HS-5 (cell line): ENCODE data around the gene CTDSPL.
"Not testable (repeated sequence)": the region's sequence is repeated elsewhere in the genome, so short reads cannot be mapped to it uniquely, and the experiment has no call there.

ENCODE experiments used
- DNase-seq: peaks from one replicate; pipeline ENCODE4 v3.0.0-alpha.2; 2012; ENCODE audit warnings: low read depth

CTDSPL gene

DNA sequence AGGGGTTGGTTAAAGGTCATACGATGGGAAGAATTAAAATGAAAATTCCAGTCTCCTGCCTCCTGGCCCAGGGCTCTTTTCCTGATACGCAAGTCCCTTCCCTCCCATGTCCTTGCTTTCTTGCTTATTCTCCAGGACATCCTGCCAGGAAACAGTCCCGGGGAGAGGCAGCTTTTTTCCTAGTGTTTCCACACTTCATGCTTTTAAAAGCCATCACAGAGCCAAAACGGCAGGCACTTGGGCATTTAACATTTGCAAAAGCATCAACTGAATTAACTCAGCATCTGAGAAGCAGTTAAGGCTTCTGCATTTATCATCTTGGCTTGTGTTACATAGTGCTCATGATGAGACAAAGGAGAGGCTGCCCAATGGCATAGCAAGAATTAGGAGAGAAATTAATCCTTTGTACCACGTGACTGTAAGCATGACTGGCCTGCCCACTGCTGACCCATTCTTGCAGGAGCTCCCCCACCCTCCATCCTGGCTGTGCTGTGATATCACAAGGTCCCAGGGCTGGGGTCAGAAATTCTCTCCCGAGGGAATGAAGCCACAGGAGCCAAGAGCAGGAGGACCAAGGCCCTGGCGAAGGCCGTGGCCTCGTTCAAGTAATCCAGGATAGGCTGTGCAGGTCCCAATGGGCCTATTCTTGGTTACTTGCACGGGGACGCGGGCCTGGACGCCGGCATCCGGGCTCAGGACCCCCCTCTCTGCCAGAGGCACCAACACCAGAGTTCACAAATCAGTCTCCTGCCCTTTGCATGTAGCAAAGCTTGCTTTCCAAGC, 107.3 kb downstream of the CTDSPL start:
- no peak for DNase-seq

- no peak for DNase-seq
Observed at GRCh38 chr3:37969596-37970100, 108.0 kb downstream of the CTDSPL start.

DNA sequence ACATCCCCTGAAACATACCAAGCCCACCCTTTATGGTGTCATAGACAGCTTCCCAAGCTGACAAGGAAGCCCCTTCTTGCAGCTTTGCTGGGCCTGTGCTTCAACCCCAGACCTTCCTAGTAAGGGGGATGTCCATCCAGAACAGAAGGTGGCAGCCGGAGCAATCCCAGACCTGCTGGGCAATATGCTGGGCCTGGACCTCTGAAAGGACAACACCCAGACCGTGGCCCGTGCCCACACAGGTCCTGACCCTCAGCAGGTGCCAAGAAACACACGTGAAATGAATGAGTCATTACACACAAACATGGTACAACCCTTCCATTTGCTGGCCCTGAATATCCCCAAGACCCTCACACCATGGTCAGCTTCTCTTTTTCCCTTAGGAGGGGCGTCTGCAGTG, 109.1 kb downstream of the CTDSPL start:
- no peak for DNase-seq

- DNase-seq = no peak
Observed at GRCh38 chr3:37971467-37971866, 109.8 kb downstream of the CTDSPL start.

GRCh38 chr3:37972056-37972455, 110.4 kb downstream of the CTDSPL start:
- not testable (repeated sequence) for DNase-seq

- DNase-seq = no peak
Observed at GRCh38 chr3:37973246-37974054, 111.8 kb downstream of the CTDSPL start.

DNA sequence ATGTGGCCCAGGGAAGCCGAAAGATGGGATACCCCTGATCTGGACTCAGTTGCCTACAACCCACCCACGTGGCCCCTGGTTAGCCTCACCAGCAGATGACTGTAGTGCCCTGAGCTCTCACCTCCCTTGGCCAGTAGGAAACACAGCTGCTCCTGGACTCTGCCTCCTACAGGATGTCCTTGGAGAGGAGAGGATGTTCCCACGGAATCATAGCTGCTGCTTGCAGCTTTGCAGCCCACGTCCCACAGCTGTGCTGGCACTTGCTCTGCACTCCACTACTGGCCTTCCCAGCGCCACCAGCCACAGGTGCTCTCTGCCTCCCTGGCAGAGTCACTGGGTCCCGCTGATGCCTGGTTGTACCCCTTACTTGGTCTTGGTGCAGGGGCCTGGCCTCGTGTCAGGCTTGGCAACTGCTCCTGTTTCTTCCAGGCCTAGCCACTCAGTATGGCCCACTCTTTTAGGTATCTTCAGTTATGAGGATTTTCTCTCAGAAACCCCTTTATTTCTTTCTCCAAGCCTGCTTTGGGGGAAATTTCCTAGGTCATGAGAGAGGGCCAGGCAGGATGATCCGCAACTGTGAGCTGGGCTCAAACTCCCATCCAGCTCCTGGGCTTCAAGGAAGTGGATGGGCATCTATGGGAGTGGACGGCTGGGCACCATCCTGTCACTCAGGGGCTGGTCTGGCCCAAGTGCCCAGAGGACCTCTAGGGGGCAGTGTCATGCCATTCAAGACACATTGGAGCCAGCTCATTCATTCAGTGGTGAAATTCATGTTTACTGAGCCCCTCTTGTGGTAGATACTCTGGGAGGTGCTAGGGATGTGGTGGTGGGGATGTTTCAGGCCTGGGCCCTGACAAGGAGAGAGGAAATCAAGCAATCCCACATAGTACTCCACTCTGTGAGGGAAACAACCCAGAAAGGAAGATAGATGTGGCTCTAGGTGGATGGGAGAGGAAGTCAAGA, 112.7 kb downstream of the CTDSPL start:
- no peak for DNase-seq

DNA sequence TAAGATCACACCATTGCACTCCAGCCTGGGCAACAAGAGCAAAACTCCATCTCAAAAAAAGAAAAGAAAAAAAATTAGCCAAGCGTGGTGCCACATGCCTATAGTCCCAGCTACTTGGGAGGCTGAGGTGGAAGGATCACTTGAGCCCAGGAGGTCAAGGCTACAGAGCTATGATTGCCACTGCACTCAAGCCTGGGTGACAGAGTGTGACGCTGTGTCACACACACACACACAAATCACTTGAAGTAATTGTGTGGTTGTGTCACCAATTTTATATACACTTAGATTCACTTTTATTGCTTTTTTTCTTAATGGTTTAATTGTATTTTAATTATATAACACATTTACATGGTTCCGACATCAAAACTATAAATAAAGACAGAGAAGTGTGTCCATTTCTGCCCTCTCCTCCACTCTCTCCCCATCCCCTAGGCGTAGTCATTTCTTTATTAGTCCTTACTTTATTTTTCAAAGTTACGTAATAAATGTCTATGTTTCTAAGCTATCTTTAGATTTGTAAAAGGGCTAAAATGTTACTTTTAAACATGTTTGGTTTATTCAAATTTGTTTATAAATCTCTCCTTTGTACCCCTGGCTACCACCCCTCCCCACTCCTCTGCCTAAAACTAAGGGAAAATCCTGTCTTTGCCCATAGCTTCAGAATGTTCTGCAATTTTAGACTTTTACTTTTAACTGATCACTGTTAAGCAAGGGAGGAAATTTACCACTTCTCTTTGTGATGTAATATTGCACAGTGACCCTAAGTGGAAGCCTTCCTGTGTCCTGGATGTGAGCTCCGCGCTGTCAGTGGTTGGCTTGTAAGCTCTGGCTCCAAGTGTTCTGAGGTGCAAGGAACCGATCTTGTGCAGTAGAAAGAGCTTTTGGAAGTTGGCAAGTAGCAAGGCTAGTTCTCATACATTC, 118.1 kb downstream of the CTDSPL start:
- no peak for DNase-seq

- DNase-seq = no peak
Observed at GRCh38 chr3:37980462-37981347, 119.0 kb downstream of the CTDSPL start.

DNA sequence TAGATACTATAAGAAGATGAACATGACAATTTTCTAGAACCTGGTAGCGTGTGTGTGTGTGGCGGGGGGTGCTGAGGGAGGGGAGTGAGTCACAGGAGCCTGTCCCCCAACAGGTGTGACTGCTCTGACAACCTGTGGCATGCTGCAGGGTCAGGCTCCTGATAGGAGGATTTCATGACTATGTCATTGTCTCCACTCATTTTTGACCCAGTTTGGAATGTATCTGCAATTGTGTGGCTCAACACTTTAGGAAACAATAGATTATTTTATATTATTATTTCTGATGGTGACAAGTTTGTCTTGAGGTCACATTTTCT, 119.6 kb downstream of the CTDSPL start:
- DNase-seq = no peak

- no peak for DNase-seq
Observed at GRCh38 chr3:37982331-37982730, 120.7 kb downstream of the CTDSPL start.

DNA sequence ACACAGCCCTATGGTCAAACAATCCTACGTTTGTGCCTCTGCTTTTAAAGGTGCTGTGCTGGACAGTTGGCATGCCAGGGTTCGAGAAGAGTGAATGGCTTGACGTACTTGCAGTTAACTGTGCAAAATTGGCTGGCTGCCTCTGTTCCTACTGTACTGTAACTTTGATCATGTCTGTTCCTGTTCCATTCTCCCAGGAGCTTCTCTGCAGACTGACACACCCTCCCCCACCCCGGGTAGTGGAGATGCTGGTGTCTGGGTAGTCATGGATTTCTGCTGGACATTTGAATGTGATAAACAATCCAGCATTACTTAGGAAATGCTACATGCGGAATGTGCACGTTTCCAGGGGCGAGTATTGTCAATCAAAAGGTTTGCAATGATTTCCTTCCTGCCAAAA, 122.4 kb downstream of the CTDSPL start:
- no peak for DNase-seq

- DNase-seq = no peak
Observed at GRCh38 chr3:37984596-37984995, 122.9 kb downstream of the CTDSPL start.

DNA sequence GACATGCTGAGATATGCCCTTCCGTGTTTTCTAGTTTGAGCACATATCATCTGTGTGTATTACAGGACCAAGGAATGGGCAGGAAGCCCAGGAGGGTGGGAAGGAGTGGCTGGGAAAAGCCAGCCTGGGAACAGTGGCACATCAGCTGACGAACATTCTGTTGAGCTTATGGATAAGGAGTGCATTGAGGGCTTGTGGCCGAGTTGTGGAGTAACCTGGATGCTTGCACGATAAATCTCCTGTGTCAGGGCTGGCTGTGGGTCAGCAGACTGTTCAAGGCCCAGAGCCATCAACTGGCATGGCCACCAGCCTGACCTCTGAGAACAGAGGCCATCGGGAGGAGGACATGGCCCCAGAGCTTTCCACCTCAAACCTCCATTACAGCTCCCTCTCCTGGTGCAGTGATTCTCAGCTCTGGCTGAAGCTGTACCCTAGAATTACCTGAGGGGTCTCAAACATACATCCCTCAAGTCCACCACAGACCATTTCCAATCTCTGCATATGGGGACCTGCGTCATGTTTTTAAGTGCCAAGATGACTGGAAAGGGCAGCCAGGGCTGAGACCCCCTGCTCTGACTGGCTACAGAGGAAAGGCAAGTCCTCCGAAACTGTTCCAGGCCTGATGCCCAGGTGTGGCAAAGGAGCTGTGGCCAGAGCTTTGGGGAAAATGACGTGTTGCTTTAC, 124.1 kb downstream of the CTDSPL start:
- no peak for DNase-seq

GRCh38 chr3:37986479-37987314, 125.0 kb downstream of the CTDSPL start:
- DNase-seq = no peak

- DNase-seq = no peak
Observed at GRCh38 chr3:37987315-37987697, 125.6 kb downstream of the CTDSPL start.

- DNase-seq = no peak
Observed at GRCh38 chr3:37987751-37988179, 126.1 kb downstream of the CTDSPL start.

DNA sequence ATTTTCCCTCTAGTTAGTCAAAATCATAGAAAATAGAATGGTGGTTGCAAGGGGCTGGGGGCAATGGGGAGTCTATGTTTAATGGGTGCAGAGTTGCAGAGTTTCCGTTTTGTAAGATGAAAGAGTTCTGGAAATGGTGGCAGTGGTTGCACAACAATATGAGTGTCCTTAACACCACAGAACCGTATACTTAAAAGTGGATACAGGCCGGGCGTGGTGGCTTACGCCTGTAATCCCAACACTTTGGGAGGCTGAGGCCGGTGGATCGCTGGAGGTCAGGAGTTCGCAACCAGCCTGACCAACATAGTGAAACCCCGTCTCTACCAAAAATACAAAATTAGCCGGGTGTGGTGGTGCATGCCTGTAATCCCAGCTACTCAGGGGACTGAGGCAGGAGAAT, 126.7 kb downstream of the CTDSPL start:
- not testable (repeated sequence) for DNase-seq
